ENCODE measurements around the gene CDK17. TPM values are rescaled to one million over a fixed set of nuclear protein-coding genes. Genes with fewer than 3 reads are reported as not detected.

Gene CDK17
- total RNA-seq, 8 experiments from 2014 or later, result 28.5 to 61.1 (median 45.5) TPM

DNA sequence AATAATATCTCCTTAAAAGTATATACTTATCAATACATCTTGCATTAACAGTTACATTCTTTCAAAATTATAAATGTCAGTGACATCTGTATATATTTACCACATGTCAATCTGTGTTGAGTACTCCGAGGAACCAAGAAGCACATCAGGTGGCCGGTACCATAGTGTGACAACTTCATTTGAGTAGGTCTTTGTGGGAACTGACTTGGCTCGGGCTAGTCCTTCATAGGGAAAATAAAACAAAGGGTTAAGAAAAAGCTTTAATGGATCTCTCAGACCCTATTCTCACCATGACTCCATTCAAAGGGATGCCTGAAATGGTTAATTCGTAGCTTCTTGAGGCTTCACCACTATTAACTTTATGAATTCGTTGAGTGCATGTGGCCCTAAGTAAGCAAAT is 111.2 kb downstream of the CDK17 start:
- H3K4me1 ChIP-seq (replicated peaks in 1 of 2), result no peaks in the 10 kb centered on the region
- WGBS, 10 experiments, result 40 to 94% (median 84%) methylated on average over 1 to 5 of the region's 5 CpGs; no CpG with 5 or more reads in 1 of the 10 experiments
- H3K27ac ChIP-seq, result no peak overlapping the region
- no peak overlapping the region for H3K4me3 ChIP-seq
- in situ Hi-C loops (cut with MboI; ENCODE audit: low pct_unique_long_range_greater_than_20kb in 2 of 9, low sequenced_read_pairs in 9 of 9, unreplicated experiment in 9 of 9), result no loop called here
- ATAC-seq (replicated peaks in 6 of 8), result no peak

DNA sequence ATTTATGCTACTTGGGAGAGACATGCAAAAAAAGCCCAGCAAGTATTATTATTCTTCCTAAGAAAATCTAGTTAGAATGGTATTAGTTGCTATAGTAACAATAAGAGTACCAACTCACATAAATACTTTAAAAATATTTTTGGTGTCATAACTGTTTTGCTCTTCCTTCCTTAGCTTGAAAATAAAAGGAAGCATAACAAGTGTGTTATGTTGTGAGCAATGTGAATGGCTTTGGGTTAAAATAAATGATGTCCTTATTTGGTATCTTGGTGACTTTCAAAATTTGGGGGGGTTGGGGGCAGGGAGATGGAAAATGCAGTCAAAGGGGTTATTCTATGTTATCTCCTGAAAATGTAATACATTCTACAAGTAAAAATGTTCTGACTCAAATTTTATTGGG is 115.1 kb downstream of the CDK17 start:
- no peak overlapping the region for H3K27ac ChIP-seq
- ATAC-seq (replicated peaks in 6 of 8), result no peak
- in situ Hi-C loops (cut with MboI; ENCODE audit: low pct_unique_long_range_greater_than_20kb in 2 of 9, low sequenced_read_pairs in 9 of 9, unreplicated experiment in 9 of 9), result no loop called here
- no peaks in the 10 kb centered on the region for H3K4me1 ChIP-seq (replicated peaks in 1 of 2)
- H3K4me3 ChIP-seq, result no peak overlapping the region

DNA sequence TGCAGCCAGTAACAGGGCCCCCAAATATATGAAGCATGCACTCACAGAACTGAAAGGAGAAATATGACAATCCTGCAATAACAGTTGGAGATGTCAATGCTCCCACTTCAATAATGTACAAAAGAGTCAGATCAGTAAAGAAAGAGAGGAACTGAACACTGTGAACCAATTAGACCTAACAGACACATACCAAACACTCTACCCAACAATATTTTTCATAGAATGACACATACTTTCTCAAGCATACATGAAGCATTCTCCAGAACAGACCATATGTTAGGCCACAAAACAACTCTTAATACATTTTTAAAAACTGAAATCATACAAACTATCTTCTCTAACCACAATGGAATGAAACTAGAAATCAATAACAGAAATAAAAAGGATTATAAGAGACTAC is 125.9 kb downstream of the CDK17 start:
- no peaks in the 10 kb centered on the region for H3K4me1 ChIP-seq (replicated peaks in 1 of 2)
- H3K27ac ChIP-seq, result no peak overlapping the region
- no peak overlapping the region for H3K4me3 ChIP-seq
- no peak for ATAC-seq (replicated peaks in 6 of 8)
- in situ Hi-C loops (cut with MboI; ENCODE audit: low pct_unique_long_range_greater_than_20kb in 2 of 9, low sequenced_read_pairs in 9 of 9, unreplicated experiment in 9 of 9), result loop anchor here in 1 of 9 experiments (25.0 kb wide), 1 partner anchor 238 kb away; no protein-coding TSS in a partner anchor

DNA sequence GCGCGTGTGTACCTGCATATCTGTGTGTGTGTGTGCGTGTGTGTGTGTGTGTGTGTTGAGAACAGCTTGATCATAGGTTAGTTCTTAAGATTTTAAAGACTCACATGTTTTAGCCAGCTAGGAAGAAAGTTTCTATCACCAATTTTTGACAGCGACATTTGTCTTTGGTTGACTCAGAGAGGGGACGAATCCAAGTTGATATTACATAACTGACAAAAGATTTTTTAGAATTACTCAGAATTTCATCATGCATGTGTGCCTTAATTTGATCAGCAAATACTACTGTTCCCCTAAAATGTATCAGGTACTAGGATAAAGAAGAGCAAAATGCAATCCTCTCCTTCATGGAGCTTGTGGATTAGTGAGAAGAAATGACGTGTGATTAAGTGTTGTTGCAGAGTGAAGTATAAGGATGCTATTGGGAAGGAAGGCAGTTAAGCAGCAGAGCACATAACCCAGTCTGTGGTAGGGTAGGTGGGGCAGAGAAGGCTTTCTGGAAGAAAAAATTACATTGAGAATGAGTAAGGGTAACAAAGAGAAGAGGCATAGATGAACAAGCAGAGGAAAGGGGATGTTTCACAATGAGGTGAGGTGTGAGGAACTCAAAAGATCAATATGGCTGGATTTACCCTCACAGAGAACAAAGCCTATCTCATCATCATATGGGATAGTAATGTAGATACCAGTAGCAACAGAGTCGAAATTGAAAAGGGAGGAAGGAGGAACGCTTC is 128.6 kb downstream of the CDK17 start:
- 74 to 100% (median 87%) methylated on average over 1 to 7 of the region's 8 CpGs for WGBS, 10 experiments
- no peaks in the 10 kb centered on the region for H3K4me1 ChIP-seq (replicated peaks in 1 of 2)
- ATAC-seq (replicated peaks in 6 of 8), result no peak
- H3K4me3 ChIP-seq, result no peak overlapping the region
- in situ Hi-C loops (cut with MboI; ENCODE audit: low pct_unique_long_range_greater_than_20kb in 2 of 9, low sequenced_read_pairs in 9 of 9, unreplicated experiment in 9 of 9), result loop anchor here in 1 of 9 experiments (25.0 kb wide), 1 partner anchor 241 kb away; no protein-coding TSS in a partner anchor
- H3K27ac ChIP-seq, result no peak overlapping the region

DNA sequence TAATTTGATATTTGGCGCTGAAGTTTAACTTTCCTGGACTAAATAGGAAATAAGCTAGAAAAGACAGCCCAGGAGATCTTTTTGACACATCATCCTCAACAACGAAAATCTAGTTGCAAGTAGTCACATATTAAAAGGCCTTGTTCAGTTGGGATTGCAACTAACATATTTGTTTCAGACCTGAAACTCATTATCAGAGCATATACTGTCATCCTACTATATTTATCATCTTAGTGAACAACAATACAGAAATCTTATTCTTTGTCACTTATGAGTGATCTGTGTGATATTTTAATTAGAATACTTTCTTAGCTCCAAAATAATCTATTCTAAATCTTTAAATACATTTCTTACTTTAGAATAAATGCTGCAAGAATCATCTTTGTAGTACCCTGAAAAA is 134.0 kb downstream of the CDK17 start:
- in situ Hi-C loops (cut with MboI; ENCODE audit: low pct_unique_long_range_greater_than_20kb in 2 of 9, low sequenced_read_pairs in 9 of 9, unreplicated experiment in 9 of 9), result loop anchor here in 1 of 9 experiments (25.0 kb wide), 1 partner anchor 246 kb away; no protein-coding TSS in a partner anchor
- Histone ChIP-seq H3K4me3 (no peak overlapping the region), H3K27ac (no peak overlapping the region), H3K4me1 (replicated peaks in 1 of 2) (no peaks in the 10 kb centered on the region)
- ATAC-seq (replicated peaks in 6 of 8), result no peak
- WGBS, 10 experiments, result 49 to 100% (median 96%) methylated on average over 1 to 2 of the region's 2 CpGs; no CpG with 5 or more reads in 2 of the 10 experiments

DNA sequence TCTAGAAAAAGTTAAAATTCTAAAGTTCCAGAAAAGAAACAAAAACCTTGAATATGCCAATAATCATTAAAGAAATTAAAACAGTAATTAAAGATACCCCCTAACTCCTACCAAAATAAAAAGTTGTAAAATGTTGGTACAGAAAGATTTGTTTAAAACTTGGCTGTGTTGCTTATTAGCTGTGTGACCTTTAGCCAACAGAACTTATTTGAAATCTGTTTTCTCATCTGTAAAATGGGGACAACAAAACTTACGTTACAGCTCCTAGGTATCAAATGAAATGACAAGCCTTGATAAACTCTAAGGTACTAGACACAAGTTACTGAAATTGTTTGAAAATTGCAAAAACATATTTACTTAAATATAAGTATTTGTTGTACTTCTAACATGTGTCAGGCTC is 134.4 kb downstream of the CDK17 start:
- in situ Hi-C loops (cut with MboI; ENCODE audit: low pct_unique_long_range_greater_than_20kb in 2 of 9, low sequenced_read_pairs in 9 of 9, unreplicated experiment in 9 of 9), result loop anchor here in 1 of 9 experiments (25.0 kb wide), 1 partner anchor 246 kb away; no protein-coding TSS in a partner anchor
- Histone ChIP-seq H3K4me3 (no peak overlapping the region), H3K4me1 (replicated peaks in 1 of 2) (no peaks in the 10 kb centered on the region), H3K27ac (no peak overlapping the region)
- 78 to 100% (median 100%) methylated on average over 1 of the region's 1 CpG for WGBS, 10 experiments
- ATAC-seq (replicated peaks in 6 of 8), result no peak

DNA sequence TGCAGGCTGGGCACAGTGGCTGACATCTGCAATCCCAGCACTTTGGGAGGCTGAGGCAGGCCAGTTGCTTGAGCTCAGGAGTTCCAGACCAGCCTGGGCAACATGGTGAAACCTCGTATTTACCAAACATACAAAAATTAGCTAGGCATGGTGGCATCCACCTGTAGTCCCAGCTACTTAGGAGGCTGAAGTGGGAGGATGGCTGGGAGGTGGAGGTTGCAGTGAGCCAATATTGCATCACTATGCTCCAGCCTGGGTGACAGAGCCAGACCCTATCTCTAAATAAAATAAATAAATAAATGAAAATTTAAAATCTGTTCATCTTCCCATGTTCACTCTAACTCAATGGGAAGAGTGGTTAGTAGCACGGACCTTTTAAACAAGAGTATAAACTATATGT is 134.8 kb downstream of the CDK17 start:
- no peak overlapping the region for H3K4me3 ChIP-seq
- no peak for ATAC-seq (replicated peaks in 6 of 8)
- WGBS, 10 experiments, result 86 to 100% (median 93%) methylated on average over 1 to 2 of the region's 2 CpGs; no CpG with 5 or more reads in 1 of the 10 experiments
- H3K4me1 ChIP-seq (replicated peaks in 1 of 2), result no peaks in the 10 kb centered on the region
- in situ Hi-C loops (cut with MboI; ENCODE audit: low pct_unique_long_range_greater_than_20kb in 2 of 9, low sequenced_read_pairs in 9 of 9, unreplicated experiment in 9 of 9), result loop anchor here in 1 of 9 experiments (25.0 kb wide), 1 partner anchor 247 kb away; no protein-coding TSS in a partner anchor
- no peak overlapping the region for H3K27ac ChIP-seq

DNA sequence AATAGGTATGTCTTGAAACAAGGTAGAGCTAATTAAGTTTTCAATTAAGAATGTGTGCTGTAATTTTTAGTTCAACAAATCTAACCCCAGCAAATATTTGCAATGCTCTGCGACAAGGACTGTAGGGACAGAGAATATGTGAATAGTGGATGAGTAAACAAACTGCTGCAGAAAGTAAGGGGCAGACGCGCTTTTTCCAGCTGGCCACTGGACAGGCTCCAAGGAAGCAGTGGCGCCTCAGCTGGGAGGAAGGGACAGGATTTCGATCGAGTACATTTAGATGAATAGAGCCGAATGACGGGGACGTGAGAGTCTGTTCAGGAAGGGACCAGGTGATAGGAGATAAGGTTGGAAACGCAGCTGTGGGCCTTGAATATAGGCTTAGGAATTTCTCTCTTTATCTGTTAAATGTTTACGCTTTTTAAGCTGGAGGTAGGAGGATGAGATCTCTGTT is 136.8 kb downstream of the CDK17 start:
- Histone ChIP-seq H3K4me1 (replicated peaks in 1 of 2) (peaks cover 5% of the 10 kb centered on the region in 2 donors), H3K4me3 (no peak overlapping the region), H3K27ac (no peak overlapping the region)
- in situ Hi-C loops (cut with MboI; ENCODE audit: low pct_unique_long_range_greater_than_20kb in 2 of 9, low sequenced_read_pairs in 9 of 9, unreplicated experiment in 9 of 9), result loop anchor here in 1 of 9 experiments (25.0 kb wide), 1 partner anchor 249 kb away; no protein-coding TSS in a partner anchor
- ATAC-seq (replicated peaks in 6 of 8), result peak in 1 of 8 experiments; percentile 54
- WGBS, 10 experiments, result 73 to 94% (median 89%) methylated on average over 3 to 11 of the region's 11 CpGs; no CpG with 5 or more reads in 1 of the 10 experiments

DNA sequence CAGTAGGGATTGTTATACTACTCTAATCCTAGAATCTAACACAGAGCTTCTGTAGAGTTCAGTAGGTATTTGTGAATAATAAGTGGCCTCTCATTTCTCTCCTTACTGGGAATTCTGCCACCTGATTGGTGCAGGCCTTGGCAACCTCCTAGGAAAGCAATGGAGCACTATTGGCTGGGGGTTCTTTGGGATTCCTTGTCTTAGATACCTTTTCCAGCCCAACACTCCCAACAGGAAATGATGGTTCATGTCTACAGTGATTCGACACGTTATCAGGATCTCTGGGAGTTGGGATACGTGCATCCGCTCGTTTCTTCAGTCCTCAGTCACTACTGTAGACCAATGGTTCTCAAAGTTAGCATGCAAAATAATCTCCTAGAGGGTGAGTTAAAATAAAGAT is 138.7 kb downstream of the CDK17 start:
- peaks cover 9 to 10% of the 10 kb centered on the region in 2 donors for H3K4me1 ChIP-seq (replicated peaks in 1 of 2)
- 88 to 100% (median 97%) methylated on average over 3 to 5 of the region's 5 CpGs; no CpG with 5 or more reads in 6 of the 10 experiments for WGBS, 10 experiments
- in situ Hi-C loops (cut with MboI; ENCODE audit: low pct_unique_long_range_greater_than_20kb in 2 of 9, low sequenced_read_pairs in 9 of 9, unreplicated experiment in 9 of 9), result loop anchor here in 1 of 9 experiments (25.0 kb wide), 1 partner anchor 251 kb away; no protein-coding TSS in a partner anchor
- no peak overlapping the region for H3K4me3 ChIP-seq
- H3K27ac ChIP-seq, result no peak overlapping the region
- no peak for ATAC-seq (replicated peaks in 6 of 8)

DNA sequence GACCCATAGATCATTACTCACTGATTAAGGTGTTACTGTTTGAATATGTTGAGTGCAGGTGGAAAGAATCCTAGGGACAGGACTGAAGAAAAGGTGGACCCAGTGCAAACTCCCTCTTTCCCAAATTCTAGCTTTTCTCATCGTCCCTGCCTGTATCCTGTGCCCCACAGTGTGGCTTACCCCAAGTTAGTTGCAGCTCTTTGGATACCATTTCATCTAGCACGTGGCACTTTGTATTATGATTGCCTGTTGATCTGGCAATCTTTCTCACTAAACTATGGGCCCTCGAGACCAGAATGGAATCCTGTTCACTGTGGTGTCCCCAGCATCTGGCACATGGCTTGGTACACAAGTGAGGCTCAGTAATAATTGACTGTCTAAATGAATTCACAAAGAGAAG is 139.6 kb downstream of the CDK17 start:
- H3K4me3 ChIP-seq, result no peak overlapping the region
- WGBS, 10 experiments, result 60 to 100% (median 100%) methylated on average over 1 to 3 of the region's 3 CpGs; no CpG with 5 or more reads in 3 of the 10 experiments
- no peak overlapping the region for H3K27ac ChIP-seq
- in situ Hi-C loops (cut with MboI; ENCODE audit: low pct_unique_long_range_greater_than_20kb in 2 of 9, low sequenced_read_pairs in 9 of 9, unreplicated experiment in 9 of 9), result loop anchor here in 1 of 9 experiments (25.0 kb wide), 1 partner anchor 252 kb away; no protein-coding TSS in a partner anchor
- H3K4me1 ChIP-seq (replicated peaks in 1 of 2), result peaks cover 9 to 10% of the 10 kb centered on the region in 2 donors
- ATAC-seq (replicated peaks in 6 of 8), result no peak

DNA sequence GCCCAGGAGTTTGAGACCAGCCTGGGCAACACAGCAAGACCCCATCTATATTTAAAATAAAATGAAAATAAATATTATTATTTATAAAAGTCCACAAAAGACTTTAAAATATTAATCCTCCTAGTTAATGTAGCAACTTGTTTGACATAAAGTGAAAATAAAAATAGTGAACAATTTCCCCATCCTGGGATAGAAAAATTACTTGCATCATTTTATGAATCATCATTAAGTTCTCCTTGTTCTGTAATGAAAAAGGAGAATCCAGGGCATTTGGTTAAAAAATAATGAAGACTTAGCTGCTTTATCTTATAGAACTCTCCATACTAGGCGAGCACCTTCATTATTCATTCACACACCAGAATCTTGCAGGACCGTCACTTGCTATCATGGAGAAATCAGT is 140.0 kb downstream of the CDK17 start:
- H3K4me1 ChIP-seq (replicated peaks in 1 of 2), result peaks cover 9 to 10% of the 10 kb centered on the region in 2 donors
- no peak for ATAC-seq (replicated peaks in 6 of 8)
- no peak overlapping the region for H3K4me3 ChIP-seq
- in situ Hi-C loops (cut with MboI; ENCODE audit: low pct_unique_long_range_greater_than_20kb in 2 of 9, low sequenced_read_pairs in 9 of 9, unreplicated experiment in 9 of 9), result loop anchor here in 1 of 9 experiments (25.0 kb wide), 1 partner anchor 252 kb away; no protein-coding TSS in a partner anchor
- WGBS, 10 experiments, result 93 to 100% (median 100%) methylated on average over 1 to 2 of the region's 2 CpGs; no CpG with 5 or more reads in 1 of the 10 experiments
- no peak overlapping the region for H3K27ac ChIP-seq

DNA sequence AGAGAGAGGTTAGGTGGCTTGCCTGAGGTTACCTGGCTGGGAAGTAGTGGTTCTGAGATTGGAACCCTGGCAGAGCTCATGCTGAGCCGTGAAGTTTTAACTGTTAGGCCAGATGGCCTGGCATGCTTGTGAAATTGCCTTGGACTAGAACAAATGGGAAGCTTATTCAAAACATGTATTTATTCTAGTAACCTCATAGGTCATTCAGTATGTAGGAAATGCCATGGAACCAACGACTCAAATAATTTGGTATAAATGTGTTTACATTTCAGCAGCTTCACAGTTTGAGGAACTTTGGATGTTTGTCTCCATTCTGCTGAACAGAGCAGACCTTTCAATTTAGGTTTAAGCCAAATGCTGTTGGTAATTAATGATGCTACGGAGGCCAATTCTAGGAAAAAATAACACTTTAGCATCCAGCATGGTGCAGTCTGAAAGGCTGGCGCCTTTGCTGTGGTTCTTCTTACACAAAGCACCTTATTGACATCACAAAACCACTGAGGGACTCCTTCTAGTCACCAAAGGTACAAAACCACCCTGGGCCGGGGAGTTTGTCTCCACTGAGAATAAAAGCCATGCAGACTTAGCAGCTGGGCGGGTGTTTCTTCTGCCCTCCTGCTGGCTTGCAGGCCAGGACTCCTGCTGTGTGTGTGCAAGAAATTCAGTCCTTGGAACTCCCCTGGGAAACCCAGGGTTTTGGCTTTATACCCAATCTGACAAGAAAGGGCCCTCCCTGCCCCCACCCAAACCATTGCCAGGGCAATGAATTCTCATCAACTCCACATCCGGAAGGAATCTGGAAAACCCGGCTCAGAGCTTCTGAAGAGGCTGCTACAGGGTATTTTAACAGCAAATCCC is 141.9 kb downstream of the CDK17 start:
- ATAC-seq (replicated peaks in 6 of 8), result peak; percentile 32 to 86 (median 48)
- H3K4me3 ChIP-seq, result no peak overlapping the region
- in situ Hi-C loops (cut with MboI; ENCODE audit: low pct_unique_long_range_greater_than_20kb in 2 of 9, low sequenced_read_pairs in 9 of 9, unreplicated experiment in 9 of 9), result loop anchor here in 1 of 9 experiments (25.0 kb wide), 1 partner anchor 254 kb away; no protein-coding TSS in a partner anchor
- peaks cover 9 to 10% of the 10 kb centered on the region in 2 donors for H3K4me1 ChIP-seq (replicated peaks in 1 of 2)
- 20 to 88% (median 46%) methylated on average over 1 to 6 of the region's 8 CpGs for WGBS, 10 experiments
- no peak overlapping the region for H3K27ac ChIP-seq

Data from motor neuron (in vitro differentiated cells).